A549 treated with RU486 at 1 μM for 4 hours (cell line): ENCODE measurements around the gene NXPH1. TPM values are rescaled to one million over a fixed set of nuclear protein-coding genes. Genes with fewer than 3 reads are reported as not detected.

Source experiments
- total RNA-seq: library from RNA; stranded (reverse); fragments of 200-300 nt; extraction: Qiagen RNA extraction; gene quantifications from 5 replicates; pipeline ENCODE4 v1.2.3, GENCODE V29; 2022; ENCODE audit warnings: low read depth

The NXPH1 gene
- not detected in 5 replicates for total RNA-seq

GRCh38 chr7:8433477-8434289 lies at the start of gene NXPH1:
NXPH1 (plus strand) TSS chr7:8433609.

Other genes starting within 250 kb of the NXPH1 start
- gene ICA1, start 171.4 kb upstream of the NXPH1 start, total RNA-seq: 0.85 to 1.7 TPM (median 1.2 TPM) in 5 replicates